DND-41 (cell line): ENCODE data around the gene IGSF9.

Experiments used
- EZH2 ChIP-seq: IDR thresholded peaks from 3 replicates; pipeline ENCODE4 v1.6.1; 2012; ENCODE audit warnings: borderline replicate concordance, low read depth, mild to moderate bottlenecking, moderate library complexity, low read length, inconsistent platforms; ENCODE audit not compliant: severe bottlenecking
- TF ChIP-seq, protein P1 (sequence below): IDR thresholded peaks from 2 replicates; pipeline ENCODE4 v1.5.1; 2012; ENCODE audit warnings: borderline replicate concordance, low read length, moderate library complexity, mild to moderate bottlenecking; ENCODE audit not compliant: poor library complexity, severe bottlenecking; ENCODE audit errors: extremely low read depth

GRCh38 chr1:159889821-159890252 is 55.6 kb downstream of the IGSF9 start:
- TF ChIP-seq, protein P1, sequence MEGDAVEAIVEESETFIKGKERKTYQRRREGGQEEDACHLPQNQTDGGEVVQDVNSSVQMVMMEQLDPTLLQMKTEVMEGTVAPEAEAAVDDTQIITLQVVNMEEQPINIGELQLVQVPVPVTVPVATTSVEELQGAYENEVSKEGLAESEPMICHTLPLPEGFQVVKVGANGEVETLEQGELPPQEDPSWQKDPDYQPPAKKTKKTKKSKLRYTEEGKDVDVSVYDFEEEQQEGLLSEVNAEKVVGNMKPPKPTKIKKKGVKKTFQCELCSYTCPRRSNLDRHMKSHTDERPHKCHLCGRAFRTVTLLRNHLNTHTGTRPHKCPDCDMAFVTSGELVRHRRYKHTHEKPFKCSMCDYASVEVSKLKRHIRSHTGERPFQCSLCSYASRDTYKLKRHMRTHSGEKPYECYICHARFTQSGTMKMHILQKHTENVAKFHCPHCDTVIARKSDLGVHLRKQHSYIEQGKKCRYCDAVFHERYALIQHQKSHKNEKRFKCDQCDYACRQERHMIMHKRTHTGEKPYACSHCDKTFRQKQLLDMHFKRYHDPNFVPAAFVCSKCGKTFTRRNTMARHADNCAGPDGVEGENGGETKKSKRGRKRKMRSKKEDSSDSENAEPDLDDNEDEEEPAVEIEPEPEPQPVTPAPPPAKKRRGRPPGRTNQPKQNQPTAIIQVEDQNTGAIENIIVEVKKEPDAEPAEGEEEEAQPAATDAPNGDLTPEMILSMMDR, result no peak
- TF ChIP-seq EZH2, result no peak
